Breast epithelium (tissue), 4 donors: ENCODE data around the gene CDK14. TPM values are rescaled to one million over a fixed set of nuclear protein-coding genes. Genes with fewer than 3 reads are reported as not detected.

Source experiments
- DNase-seq, 2 donors: peaks; one replicate each; pipeline ENCODE4 v3.0.0-alpha.2; 2019; ENCODE audit warnings: low spot score in 2 of 2
- H3K27ac ChIP-seq, 2 donors: fragments of 200-600 bp; sonication (generic) in 1 of 2; one replicate each; pipeline ENCODE4 v1.5.1; 2016 to 2019; ENCODE audit warnings: mild to moderate bottlenecking in 1 of 2
- H3K27me3 ChIP-seq, 2 donors: fragments of 200-600 bp; sonication (generic) in 1 of 2; one replicate each; pipeline versions ENCODE4 v1.5.1 to v1.6.0; 2017 to 2019; ENCODE audit warnings: control low read depth in 1 of 2, mild to moderate bottlenecking in 1 of 2
- H3K36me3 ChIP-seq: fragments of 200-600 bp; one replicate; pipeline ENCODE4 v1.5.1; 2019
- H3K4me1 ChIP-seq, 2 donors: fragments of 200-600 bp; sonication (generic); one replicate each; pipeline ENCODE4 v1.5.1; 2016 to 2019; ENCODE audit warnings: control low read depth in 1 of 2
- H3K4me3 ChIP-seq, 3 donors: fragments of 200-600 bp; sonication (generic); 1 replicate in 2 of 3; 2 replicates in 1 of 3; pipeline ENCODE4 v1.5.1; 2016 to 2019; ENCODE audit warnings: mild to moderate bottlenecking in 3 of 3, moderate library complexity in 2 of 3
- H3K9me3 ChIP-seq, 2 donors: fragments of 200-600 bp; sonication (generic) in 1 of 2; one replicate each; pipeline ENCODE4 v1.5.1; 2016 to 2019; ENCODE audit warnings: control low read depth in 1 of 2
- POLR2A ChIP-seq: fragments of 450-650 bp; IDR thresholded peaks from one replicate; pipeline ENCODE4 v1.6.1; 2016; ENCODE audit warnings: antibody characterized with exemption, mild to moderate bottlenecking, moderate library complexity
- POLR2AphosphoS5 ChIP-seq, 3 donors: sonication (generic); formaldehyde crosslinking; IDR thresholded peaks; one replicate each; pipeline ENCODE4 v1.6.1; 2017; ENCODE audit warnings: antibody characterized with exemption in 3 of 3
- intact Hi-C: fragments of 100-400 bp; cut with DNase I; formaldehyde crosslinking; loops from one replicate; pipeline ENCODE4 v1.15.1; 2023; ENCODE audit warnings: low total_unique reads
- total RNA-seq, 3 donors: library from RNA; depleted of rRNA; stranded (reverse); fragments of >200 nt; gene quantifications; one replicate each; pipeline ENCODE4 v1.1.0, GENCODE V29; 2016
- TF ChIP-seq, protein P1 (sequence below), 3 donors: fragments of 450-650 bp; IDR thresholded peaks; one replicate each; pipeline ENCODE4 v1.5.1; 2016 to 2017; ENCODE audit warnings: antibody characterized with exemption in 3 of 3, mild to moderate bottlenecking in 3 of 3, moderate library complexity in 3 of 3

The CDK14 gene
- total RNA-seq, 3 donors from 2014 or later, result 16.3 to 64.7 (median 29.8) TPM

DNA sequence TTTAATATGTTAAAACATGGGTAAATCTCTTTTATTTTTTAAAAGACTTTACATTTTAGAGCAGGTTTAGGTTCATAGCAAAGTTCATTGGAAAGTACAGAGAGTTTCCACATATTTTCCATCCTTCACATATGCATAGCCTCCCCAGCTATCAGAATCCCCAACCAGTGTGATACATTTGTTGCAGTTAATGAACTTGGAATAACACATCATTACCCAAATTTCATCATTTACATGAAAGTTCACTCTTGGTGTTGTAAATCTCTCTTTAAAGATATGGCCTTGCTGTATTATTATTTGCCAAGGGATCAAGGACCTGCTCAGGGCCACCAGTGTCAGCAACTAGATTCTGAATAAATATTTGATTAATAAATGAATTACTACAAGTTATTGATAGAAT is 263.4 kb downstream of the CDK14 start:
- intact Hi-C loops, result no loop called here
- Histone ChIP-seq H3K4me1 (no peaks in the 10 kb centered on the region), H3K36me3 (no peaks in the 10 kb centered on the region), H3K9me3 (no peaks in the 10 kb centered on the region), H3K4me3 (no peak overlapping the region), H3K27me3 (no peaks in the 10 kb centered on the region), H3K27ac (no peak overlapping the region)
- TF ChIP-seq POLR2A, result no peak
- TF ChIP-seq, protein P1, sequence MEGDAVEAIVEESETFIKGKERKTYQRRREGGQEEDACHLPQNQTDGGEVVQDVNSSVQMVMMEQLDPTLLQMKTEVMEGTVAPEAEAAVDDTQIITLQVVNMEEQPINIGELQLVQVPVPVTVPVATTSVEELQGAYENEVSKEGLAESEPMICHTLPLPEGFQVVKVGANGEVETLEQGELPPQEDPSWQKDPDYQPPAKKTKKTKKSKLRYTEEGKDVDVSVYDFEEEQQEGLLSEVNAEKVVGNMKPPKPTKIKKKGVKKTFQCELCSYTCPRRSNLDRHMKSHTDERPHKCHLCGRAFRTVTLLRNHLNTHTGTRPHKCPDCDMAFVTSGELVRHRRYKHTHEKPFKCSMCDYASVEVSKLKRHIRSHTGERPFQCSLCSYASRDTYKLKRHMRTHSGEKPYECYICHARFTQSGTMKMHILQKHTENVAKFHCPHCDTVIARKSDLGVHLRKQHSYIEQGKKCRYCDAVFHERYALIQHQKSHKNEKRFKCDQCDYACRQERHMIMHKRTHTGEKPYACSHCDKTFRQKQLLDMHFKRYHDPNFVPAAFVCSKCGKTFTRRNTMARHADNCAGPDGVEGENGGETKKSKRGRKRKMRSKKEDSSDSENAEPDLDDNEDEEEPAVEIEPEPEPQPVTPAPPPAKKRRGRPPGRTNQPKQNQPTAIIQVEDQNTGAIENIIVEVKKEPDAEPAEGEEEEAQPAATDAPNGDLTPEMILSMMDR (IDR thresholded peaks at IDR 0.05), result no peak
- TF ChIP-seq POLR2AphosphoS5 (IDR thresholded peaks at IDR 0.05), result no peak
- no peak for DNase-seq

DNA sequence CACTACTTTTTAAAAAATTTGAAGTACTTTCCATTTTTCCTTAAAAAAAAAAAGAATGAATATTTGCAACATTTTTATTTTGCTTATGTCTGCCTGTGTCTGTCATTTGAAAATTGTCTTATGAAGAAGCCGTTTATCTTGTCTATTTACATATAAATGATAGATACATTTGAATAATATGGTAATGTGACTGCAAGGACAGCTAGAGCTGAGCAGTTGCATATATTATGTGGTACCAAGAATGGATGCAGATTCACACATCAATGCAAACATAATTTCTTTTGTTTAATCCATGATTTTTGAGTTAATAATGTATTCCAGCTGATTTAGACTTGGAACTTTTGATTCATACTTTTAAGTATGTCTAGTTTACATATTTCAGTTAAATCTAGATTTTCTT is 268.0 kb downstream of the CDK14 start:
- Histone ChIP-seq H3K9me3 (no peaks in the 10 kb centered on the region), H3K27me3 (no peaks in the 10 kb centered on the region), H3K4me1 (no peaks in the 10 kb centered on the region), H3K36me3 (no peaks in the 10 kb centered on the region), H3K4me3 (no peak overlapping the region), H3K27ac (no peak overlapping the region)
- no peak for DNase-seq
- TF ChIP-seq POLR2AphosphoS5 (IDR thresholded peaks at IDR 0.05) (no peak), POLR2A (no peak)
- TF ChIP-seq, protein P1 (IDR thresholded peaks at IDR 0.05), result no peak
- intact Hi-C loops, result no loop called here

DNA sequence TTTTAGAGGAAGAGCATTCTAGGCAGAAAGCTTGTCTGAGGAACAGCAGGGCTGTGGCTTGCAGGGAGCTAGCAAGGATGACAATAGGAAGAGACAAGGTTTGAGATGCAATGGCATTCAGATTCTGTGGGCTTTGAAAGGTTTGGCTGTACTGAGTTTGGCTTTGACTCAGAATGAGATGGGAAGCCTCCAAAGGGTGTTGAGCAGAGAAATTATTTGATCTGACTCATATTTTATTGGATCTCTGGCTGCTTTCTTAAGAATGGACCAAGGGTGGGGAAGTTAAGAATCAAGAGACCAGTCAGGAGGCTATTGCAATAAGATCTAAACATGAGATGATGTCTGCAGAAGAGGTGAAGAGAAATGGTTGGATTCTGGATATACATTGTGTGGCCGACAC is 273.2 kb downstream of the CDK14 start:
- H3K27ac ChIP-seq, result no peak overlapping the region
- intact Hi-C loops, result no loop called here
- H3K4me3 ChIP-seq, result no peak overlapping the region
- H3K36me3 ChIP-seq, result no peaks in the 10 kb centered on the region
- H3K4me1 ChIP-seq, result no peaks in the 10 kb centered on the region
- DNase-seq, result no peak
- no peaks in the 10 kb centered on the region for H3K27me3 ChIP-seq
- TF ChIP-seq, protein P1 (IDR thresholded peaks at IDR 0.05), result no peak
- TF ChIP-seq POLR2AphosphoS5 (IDR thresholded peaks at IDR 0.05) (no peak), POLR2A (no peak)
- H3K9me3 ChIP-seq, result no peaks in the 10 kb centered on the region

DNA sequence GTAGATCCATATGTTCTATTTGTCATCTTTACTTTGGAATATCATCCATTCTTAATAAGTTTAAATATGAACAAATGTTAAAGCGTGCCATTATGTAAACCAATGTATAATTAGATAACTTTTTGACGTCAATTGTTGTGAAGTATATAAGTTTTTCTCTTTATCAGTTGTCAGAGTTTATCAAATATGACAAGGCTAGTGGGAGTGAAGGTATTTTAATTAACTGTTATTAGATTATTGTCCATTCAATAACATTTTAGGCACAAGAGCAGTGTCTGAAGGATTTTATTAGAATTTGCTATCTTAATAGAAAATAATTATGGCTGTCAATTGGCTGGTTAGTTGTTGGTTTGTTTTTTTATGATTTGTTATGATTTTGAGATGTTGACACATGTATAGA is 280.6 kb downstream of the CDK14 start:
- Histone ChIP-seq H3K9me3 (no peaks in the 10 kb centered on the region), H3K27ac (no peak overlapping the region), H3K36me3 (no peaks in the 10 kb centered on the region), H3K4me1 (no peaks in the 10 kb centered on the region), H3K4me3 (no peak overlapping the region), H3K27me3 (no peaks in the 10 kb centered on the region)
- no peak for DNase-seq
- no peak for TF ChIP-seq POLR2AphosphoS5 (IDR thresholded peaks at IDR 0.05)
- TF ChIP-seq POLR2A, result no peak
- TF ChIP-seq, protein P1 (IDR thresholded peaks at IDR 0.05), result no peak
- intact Hi-C loops, result no loop called here

DNA sequence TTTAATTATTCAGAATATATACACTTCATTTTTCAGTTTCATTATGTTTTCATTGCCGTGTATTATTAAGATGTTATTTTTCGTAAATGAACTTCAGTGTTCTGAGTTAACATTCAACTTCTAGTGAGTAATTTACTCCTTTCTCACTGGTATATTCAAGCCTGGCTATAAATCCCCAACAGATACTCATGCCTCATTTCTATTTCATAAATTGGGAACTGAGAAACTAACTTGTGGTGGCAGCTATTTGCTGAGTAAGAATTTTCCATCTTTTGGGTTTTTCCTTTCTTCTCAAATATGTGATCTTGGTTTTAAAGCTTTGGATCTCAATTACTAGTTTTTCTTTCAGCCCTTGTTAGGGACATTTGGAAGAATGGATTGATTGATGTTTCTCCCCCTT is 281.1 kb downstream of the CDK14 start:
- Histone ChIP-seq H3K9me3 (no peaks in the 10 kb centered on the region), H3K4me3 (no peak overlapping the region), H3K4me1 (no peaks in the 10 kb centered on the region), H3K36me3 (no peaks in the 10 kb centered on the region), H3K27me3 (no peaks in the 10 kb centered on the region), H3K27ac (no peak overlapping the region)
- TF ChIP-seq POLR2AphosphoS5 (IDR thresholded peaks at IDR 0.05) (no peak), POLR2A (no peak)
- TF ChIP-seq, protein P1 (IDR thresholded peaks at IDR 0.05), result no peak
- intact Hi-C loops, result no loop called here
- DNase-seq, result no peak
